ENCODE data around the gene UMODL1.
"Not testable (repeated sequence)": the region's sequence is repeated elsewhere in the genome, so short reads cannot be mapped to it uniquely, and the experiment has no call there.

UMODL1 gene

DNA sequence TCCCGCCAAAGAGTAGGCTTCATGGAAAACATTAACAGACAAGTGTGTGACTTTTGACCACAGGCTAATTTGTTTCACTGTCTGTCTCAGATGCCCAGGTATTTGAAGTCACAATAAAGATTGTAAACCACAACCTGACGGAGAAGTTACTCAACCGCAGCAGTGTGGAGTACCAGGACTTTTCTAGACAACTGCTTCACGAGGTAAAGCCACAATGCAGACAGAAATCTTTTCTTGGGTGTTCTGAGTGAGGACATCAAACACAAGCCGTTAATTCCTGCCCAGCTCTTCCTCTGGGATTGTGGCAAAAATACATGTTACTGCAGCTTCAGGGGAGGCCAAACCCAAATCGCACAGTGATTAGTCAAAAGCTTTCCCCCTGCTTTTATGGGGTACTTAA, 31.0 kb downstream of the UMODL1 start:
- DNase-seq: no peak

DNA sequence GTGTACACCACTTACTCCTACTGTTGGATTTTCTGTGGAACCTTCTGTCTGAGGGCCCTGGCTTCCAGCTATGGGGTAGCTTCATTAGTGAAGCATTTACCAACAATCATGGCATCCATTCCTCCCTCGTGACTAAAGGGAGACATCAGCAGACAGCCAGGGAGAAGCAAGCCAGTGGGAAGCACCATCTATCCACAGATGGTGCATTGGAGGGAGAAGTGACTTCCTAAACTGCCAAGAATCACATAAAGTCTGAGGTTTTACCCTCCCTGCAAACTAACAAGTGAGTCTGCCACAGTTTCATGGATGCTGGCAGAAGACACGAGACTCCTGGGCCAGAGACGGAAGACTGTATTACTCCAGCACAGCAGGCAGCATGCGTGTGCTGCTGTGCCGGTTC, 31.4 kb downstream of the UMODL1 start:
- DNase-seq: no peak

DNA sequence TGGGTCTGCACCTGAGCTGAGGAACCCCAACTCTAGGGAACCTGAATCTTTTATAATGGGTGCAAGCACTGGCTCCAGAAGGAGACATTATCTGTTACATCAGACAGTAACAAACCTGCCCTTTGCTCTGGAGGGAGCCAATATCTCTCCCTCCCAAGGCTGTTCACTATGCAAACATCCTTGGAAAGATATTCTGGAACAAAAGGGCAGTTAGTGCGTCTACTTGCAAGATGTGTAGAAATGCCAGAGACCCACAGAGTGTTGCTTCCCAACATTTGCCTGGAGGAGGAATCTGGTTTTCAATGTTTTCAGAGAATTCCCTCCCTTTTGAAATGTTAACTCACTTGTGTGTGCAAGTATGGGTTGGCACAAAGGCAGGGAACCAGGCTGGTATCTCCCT, 31.9 kb downstream of the UMODL1 start:
- no peak for DNase-seq

DNA sequence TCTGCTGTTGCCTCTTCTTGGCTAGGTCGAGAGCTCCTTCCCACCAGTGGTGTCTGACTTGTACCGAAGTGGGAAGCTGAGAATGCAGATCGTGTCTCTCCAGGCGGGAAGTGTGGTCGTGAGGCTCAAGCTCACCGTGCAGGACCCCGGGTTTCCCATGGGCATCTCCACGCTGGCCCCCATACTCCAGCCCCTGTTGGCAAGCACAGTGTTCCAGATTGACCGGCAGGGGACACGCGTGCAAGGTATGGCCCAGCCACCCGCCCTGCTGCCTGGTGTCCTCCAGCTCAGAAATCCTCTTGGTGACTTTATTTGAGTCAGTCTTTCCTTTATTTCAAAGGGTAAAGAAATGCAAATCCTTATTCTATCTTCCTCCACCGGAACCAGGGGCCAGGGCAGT, 32.7 kb downstream of the UMODL1 start:
- no peak for DNase-seq

DNA sequence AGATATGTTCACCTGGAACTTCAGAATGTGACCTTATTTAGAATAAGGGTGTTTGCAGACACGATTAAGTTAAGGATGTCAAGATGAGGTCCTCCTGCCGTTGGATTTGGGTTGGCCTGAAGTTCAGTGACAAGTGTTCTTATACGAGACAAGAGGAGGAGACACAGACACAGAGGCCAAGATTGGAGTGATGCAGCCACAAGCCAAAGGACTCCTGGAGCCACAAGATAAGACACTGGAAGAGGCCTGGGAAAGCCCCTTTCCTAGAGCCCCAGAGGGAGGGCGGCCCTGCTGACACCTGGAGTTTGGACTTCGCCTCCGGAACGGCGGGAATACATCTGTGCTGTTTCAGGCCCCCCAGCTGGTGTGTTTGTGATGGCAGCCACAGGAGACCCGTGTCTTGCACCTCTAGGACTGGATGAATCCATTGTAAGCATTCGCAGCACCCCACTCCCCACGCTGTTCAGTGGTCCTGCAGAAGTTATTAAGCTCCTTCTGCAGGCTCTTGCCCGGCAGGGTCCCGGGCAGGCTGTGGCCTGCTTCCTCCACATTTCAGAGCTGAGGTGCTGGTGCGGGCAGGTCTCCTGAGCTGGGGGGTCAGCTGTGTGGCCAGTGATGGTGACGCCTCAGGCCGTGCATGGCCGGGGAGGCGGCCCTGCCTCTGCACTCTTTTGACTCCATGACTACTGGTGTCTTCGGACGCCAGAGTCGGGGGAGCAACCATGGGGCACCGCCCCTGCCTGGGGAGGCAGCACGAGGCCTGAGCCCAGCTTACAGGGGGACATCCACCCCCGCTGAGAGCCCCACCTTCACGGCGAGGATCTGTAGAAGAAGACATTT, 34.6 kb downstream of the UMODL1 start:
- DNase-seq: no peak

DNA sequence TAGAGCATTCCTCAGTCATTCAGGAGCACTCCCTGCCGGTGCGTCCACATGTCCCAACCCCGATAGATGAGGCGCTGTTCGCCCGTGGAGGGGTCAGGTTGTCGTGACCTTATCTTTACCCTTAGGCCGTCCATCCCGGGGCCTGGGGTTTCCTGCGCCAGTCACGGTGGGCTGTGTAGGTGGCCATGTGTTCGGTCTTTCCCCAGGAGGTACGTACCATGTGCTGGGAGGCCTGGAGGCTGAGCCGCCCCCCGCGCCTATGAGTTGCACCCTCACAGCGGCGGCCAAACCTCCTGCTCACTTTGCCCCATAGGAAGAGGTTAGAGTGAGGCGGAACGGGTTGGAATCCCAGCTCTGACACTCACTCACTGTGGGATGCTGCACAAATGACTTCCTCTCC, 35.3 kb downstream of the UMODL1 start:
- DNase-seq: no peak

DNA sequence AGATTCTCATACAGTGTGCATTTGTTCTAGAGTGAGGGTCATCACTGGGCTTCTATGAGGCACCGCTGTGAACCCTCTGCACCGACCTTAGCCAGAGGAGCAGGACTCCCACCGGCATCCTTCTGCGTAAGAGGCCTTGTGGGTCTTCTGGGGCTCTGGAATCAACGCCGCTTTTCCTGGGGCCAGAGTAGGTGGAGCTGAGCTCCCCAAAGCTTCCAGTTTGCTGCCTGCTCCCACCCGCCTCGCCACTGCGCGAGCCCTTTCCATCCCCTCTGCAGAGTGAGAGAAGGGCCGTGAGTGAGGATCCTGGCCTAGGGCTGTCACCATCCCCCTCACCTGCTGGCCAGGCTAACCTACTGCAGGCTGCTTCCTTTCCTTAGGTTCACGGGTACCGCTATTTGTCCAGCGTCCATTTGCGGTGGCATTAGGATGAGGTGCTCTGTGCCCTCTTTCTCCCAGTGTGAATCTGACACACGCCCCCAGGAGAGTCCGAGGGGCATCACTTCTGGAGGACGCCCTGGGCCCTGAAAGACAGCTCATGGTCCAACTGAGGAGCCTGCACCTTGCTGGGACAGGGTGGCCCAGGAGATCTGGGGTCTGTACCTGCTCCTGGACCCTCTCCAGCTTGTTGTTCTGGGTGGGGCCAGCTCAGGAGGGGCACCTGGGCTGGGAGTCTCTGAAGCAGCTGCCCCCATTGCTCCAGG, 36.2 kb downstream of the UMODL1 start:
- DNase-seq: no peak

DNA sequence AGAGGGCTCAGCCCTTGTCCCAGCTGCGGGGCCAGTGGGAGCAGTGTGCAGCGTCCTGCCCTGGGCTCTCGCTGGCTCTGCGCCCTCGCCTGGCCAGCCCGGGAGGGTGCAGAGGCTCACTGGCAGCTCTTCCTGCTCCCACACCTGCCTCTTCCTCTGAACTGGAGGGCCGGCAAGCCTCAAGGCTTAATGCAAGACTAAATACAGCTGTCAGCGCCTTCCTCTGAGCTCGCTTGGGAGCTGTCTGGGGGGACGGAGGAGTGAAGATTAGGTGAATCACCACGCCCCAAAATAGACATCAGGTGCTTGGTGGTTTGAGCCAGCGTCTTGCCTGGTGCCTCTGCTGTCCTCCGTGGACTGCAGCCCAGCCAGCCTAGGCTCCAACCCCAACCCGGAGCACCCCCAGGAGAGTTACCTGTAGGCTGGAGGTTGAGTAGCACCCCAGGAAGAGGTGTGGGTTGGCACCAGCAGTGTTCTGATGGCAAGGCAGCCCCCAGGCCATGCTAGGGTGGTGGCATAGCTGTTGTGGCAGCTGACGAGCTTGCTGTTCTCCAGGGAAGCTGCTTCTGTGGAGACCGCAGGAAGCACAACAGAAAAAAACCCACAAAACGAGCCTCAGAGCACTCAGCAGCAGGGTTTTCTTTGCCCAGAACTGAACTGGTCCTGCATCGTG, 36.9 kb downstream of the UMODL1 start:
- peak; percentile 63 for DNase-seq

DNA sequence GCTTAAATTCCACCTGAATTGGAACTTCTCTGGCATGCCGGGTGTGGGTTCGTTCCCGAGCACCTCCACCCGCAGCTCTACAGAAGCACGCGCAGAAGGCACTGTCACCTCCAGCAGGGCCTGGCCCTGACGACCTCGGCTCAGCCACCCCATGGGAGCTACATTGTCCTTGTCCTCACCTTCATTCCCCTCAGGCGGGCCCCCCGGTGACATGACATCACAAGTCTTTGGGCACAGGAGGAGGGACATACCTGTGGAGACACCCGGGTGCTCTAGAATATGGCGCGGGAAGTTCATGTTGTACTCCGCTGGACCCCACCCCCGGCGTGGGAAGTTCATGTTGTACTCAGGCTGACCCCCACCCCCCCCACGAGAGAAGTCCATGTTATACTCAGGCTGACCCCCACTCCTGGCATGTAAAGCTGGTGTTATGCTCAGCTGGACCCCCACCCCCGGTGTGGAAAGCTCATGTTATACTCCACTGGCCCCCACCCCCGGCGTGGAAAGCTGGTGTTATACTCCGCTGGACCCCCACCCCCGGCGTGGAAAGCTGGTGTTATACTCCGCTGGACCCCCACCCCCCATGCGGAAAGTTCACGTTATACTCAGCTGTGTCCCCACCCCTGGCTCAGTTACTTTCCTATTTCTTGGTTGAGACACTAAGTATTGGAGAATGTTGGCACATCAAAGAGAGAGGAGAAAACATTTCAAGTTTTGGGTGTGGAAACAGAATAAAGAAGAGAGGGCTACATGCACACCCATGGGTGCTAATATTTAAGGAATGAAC, 37.6 kb downstream of the UMODL1 start:
- DNase-seq: no peak

DNA sequence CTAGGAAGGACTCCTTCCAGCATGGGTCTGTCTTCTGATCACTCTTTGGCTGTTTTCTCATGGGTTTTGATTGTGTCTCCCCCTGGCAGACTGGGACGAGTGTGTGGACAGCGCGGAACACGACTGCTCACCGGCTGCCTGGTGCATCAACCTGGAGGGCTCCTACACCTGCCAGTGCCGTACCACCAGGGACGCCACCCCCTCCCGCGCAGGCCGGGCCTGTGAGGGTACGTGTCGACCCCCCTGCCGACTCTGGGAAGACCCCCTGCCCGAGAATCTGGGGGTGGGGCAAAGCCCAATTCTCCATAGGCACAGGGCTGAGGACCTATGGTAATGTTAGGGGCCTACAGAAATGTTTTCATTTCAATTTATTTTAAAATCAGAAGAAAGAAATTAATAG, 38.4 kb downstream of the UMODL1 start:
- no peak for DNase-seq

DNA sequence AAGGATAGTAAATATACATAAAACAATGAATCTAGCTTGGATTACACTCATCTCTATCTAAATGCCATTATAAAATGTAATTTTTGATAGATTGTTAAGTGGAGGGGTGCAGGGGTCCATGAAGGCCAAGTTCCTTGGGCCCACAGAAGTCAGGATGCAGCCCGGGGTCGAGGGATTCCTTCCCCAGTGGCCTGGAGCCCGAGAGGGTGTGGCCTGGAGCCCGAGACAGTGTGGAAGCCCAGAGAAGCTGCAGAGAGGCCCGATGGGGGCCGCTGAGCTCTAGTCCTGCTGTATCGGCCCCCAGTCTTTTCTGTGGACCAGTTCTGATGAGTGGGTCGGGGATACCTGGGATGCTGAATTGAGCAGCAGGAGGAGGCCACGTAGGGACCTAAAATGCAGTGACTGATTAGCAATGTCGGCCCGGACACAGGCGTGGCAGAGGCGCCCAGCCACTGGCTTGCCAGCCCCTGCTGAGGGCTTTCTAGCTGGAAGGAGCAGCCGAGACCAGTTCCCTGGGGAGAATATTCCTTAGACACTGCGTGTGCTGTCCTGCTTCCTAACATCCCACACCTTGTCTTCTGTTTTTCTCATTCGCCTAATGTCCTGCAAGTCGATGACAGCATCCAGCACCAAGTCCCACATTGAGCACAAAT, 38.9 kb downstream of the UMODL1 start:
- no peak for DNase-seq

DNA sequence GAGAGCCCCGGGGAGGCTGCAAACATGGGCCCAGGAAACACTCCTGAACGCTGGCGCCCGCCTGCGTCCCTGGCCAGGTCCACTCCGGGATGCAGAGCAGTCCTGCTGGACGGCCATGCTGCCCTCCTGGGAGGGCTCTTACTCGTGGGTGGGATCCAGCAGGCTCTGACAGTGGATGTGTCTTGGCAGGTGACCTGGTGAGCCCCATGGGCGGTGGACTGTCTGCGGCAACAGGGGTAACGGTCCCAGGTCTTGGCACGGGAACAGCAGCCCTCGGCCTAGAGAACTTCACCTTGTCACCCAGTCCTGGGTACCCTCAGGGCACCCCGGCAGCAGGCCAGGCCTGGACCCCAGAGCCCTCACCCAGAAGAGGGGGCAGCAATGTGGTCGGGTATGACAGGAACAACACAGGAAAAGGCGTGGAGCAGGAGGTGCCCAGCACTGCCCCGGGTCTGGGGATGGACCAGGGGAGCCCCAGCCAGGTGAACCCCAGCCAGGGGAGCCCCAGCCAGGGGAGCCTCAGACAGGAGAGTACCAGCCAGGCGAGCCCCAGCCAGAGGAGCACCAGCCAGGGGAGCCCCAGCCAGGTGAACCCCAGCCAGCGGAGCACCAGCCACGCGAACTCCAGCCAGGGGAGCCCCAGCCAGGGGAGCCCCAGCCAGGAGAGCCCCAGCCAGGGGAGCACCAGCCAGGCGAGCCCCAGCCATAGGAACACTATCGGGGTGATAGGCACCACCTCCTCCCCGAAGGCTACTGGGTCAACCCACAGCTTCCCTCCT, 39.8 kb downstream of the UMODL1 start:
- no peak for DNase-seq

DNA sequence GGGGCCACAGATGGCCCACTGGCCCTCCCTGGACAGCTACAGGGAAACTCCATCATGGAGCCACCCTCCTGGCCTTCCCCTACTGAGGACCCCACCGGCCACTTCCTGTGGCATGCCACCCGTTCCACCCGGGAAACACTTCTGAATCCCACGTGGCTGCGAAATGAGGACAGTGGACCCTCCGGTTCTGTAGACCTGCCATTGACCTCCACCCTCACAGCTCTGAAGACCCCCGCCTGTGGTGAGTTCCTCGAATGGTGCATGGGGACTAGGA, 40.3 kb downstream of the UMODL1 start:
- no peak for DNase-seq

DNA sequence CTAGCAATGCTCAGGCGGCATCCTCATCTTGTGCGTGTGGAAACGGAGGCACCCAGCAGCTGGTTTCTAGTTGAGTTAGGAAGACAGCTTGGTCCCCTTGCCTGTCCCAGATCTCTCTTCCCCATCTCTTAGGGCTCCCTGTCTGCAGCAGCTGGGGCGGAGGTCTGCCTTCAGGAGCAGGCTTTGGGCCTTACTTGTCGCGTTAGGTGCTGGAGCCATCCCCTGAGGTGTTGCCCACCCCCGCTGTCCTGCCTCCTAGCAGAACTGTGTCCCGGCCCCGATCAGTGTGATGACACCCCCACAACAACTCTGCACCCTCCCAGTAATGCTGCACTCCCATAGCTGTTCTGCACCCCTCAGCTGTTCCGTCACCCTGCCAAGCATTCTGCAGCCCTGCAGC, 40.7 kb downstream of the UMODL1 start:
- DNase-seq: no peak

DNA sequence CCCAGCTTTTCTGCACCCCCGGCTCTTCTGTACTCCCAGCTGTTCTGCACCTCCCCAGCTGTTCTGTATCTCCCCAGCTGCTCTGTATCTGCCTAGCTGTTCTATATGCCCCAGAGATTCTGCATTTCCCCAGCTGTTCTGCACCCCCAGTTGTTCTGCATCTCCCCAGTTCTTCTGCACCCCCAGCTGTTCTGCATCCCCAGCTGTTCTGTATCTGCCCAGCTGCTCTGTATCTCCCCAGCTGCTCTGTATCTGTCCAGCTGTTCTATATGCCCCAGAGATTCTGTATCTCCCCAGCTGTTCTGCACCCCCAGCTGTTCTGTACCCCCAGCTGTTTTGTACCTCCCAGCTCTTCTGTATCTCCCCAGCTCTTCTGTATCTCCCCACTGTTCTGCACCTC, 41.1 kb downstream of the UMODL1 start:
- no peak for DNase-seq

DNA sequence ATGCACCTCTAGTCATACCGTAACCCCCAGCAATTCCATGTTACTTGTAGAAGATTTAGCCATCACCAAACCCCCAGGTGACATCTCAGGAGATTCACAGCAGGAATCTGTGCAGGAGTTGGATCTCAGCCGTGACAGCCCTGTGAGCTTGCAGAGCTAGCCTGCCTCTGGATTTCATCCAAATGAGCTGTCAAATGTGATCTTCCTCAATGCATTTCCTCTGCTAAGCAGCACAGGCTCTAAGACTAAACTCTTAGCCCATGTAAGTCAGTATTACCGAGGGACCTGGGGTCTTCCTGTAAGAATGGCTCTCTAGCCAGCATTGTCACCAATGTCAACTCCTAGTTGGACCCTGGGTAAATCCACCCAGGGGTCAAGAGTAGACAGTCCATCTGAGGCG, 41.7 kb downstream of the UMODL1 start:
- DNase-seq: no peak

DNA sequence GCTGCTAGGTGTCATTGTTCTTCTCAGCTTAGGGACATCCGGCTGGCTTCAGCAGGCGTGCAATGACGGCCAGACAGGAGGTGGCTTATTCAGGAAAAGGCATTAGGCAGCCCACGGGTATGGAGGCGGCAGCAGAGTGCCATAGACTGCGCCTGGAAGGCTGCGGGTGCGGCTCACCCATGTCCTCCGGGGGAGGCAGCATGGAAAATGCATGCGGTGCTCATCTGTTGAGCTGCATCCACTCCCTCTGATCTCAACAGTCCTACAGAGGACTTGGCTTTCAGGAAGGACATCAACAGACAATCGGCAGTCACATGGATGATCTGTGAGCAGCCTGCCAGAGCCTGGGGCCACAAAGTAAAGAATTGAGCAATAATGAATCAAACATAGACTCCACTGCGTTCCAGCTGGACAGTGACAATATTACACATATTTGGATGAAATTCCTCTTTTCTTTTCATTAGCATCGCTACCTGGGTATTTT, 42.9 kb downstream of the UMODL1 start:
- no peak for DNase-seq

DNA sequence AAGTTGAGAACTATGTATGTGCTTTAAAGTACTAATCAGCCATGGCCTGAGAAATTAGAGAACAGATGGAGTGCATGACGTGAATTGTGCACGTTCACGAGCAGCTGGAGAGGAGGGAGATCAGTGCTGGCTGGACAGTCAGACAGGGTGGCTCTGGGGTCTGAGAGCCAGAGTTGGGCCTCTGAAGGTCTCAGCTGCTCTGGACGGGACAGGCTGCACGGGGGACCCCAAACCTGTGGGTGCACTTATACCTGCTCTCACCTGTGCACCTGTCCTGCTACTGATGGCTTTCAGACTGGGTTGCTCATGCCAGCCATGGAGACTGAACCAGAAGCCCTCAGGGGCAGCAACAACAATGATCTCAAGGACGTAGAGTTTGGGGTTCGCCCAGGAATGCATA, 43.5 kb downstream of the UMODL1 start:
- DNase-seq: no peak

DNA sequence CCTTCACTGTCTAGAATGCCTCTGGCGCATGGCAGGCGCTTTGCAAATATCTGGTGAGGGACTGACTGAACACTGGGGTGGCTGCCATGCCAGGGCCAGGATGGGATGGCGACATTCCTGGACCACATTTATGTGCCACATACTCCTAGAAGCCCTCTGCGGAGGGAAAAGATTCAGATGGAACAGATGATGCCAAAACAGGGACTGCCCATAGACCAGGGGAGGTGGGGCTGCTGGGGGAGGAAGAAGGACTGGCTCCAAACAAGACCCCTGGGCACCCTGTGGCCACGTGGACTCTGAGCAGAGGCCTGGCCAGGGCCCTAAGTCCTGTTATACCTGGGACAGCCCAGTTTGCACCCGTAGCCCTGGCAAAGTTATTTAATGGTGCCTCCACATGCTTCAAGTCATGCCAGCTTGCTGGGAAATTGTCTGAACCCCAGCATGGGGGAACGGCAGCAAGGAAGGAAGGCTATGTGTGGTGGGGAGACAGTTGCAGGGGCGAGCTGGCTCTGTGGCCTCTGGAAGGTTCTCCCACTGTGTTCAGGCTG, 44.1 kb downstream of the UMODL1 start:
- no peak for DNase-seq

DNA sequence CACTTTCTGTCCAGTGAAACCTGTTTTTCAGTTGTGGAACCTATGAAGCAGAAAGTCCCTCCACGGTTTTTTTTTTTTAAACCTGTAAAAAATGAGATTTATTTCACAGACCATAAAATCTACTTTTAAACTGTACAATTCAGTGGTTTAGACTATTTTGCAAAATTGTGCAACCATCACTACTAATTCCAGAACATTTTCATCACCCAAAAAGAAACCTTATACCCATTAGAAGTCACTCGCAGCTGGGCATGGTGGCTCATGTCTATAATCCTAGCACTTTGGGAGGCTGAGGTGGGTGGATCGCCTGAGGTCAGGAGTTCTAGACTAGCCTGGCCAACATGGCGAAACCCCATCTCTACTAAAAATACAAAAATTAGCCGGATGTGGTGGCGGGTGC, 45.4 kb downstream of the UMODL1 start:
- not testable (repeated sequence) for DNase-seq

DNA sequence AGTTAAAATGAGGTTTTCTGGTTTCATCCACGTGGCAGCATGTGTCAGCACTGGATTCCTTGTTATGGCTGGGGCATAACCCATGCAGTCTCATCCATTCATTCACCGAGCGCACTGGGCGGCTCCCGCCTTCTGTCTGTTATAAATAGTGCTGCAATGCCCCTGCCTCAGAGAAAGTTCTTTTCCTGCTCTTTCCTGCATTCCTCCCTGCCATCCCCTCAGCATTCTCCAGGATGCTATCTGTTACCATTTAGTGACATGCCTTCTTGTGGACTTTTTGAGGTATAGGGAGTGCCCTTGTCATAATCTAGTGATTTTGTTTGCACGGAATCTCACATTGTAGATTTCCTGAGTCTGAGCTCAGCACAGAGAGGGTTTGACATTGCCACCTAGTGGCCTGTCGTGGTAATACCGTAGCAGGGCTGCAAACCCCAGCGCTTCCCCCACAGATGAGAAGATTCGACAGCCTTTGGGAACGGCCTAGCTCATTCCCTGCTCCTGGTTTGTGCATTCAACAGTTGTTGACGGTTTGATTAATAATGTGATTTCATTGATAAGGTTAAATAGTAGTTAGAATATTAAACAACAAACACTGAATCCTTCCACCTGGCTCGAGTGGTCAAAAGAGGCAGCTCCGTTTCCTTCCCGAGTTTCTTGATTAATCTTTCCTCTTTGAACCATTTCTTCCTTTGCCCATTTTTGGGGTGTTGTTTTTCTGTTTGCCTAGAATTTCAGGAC, 46.3 kb downstream of the UMODL1 start:
- peak; percentile 76 for DNase-seq
